Measurements from ENCODE around the gene MAP2K1. TPM values are rescaled to one million over a fixed set of nuclear protein-coding genes. Genes with fewer than 3 reads are reported as not detected.

The MAP2K1 gene
- total RNA-seq, 1 donor from 2014 or later, result 36.9 TPM

DNA sequence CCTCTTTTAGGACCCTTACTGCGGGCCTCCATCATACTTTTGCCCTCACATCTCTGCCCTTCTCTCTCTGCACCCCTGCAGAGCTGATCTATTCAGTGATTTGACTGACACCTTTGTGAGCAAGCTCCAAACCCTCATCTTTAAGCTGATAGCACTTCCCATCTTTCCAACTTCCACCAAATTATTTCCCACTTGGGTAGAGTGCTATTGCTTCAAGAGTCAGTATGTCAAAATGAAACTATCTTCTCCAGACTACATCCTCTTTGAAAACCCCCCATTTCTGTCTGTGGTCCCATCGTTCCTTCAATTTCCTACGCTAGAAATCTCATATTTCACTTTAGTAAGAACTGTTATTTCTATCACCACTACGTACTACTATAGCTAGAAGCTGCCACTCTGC lies 138.1 kb downstream of the MAP2K1 start:
- DNase-seq (no peak), ATAC-seq (ENCODE audit: poor library complexity) (no peak)
- intact Hi-C loops (cut with DNase I), result no loop called here

DNA sequence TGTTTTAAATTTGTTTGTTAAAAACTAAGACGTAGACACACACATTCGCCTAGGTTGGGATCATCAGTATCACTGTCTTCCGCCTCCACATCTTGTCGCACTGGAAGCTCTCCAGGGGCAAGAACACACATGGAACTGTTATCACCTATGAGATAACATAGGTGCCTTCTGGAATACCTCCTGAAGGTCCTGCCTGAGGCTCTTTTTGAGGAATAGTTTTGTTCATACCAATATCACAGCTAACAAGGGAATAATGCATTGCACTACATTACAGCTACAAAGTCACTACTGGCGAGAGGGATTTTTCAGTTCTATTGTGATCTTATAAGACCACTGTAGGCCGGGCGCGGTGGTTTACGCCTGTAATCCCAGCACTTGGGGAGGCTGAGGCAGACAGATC lies 148.3 kb downstream of the MAP2K1 start:
- intact Hi-C loops (cut with DNase I), result no loop called here
- ATAC-seq (ENCODE audit: poor library complexity), result no peak
- DNase-seq, result no peak

Small RNA genes within 50 kb of the gene (microRNA-seq; reads per million reads assigned to microRNA genes)
- not detected for gene MIR4512

Other genes with a start within 250 kb of the MAP2K1 start
- gene MEGF11, start 133.2 kb upstream of the MAP2K1 start, total RNA-seq, result not detected
- 40.1 TPM for gene DIS3L, start 93.3 kb upstream of the MAP2K1 start, total RNA-seq
- gene TIPIN, start 30.2 kb upstream of the MAP2K1 start, total RNA-seq, result 3.2 TPM
- gene SNAPC5, start 110.8 kb downstream of the MAP2K1 start, total RNA-seq, result 39.6 TPM
- 1,324 TPM for gene RPL4, start 117.9 kb downstream of the MAP2K1 start, total RNA-seq
- 2.5 TPM for gene ZWILCH, start 118.4 kb downstream of the MAP2K1 start, total RNA-seq
- not detected for gene LCTL, start 179.1 kb downstream of the MAP2K1 start, total RNA-seq